PC-3 (cell line): ENCODE data around the gene GRK3.

ENCODE experiments used
- EZH2 ChIP-seq: fragments of 300-600 bp; sonication (generic); IDR thresholded peaks from one replicate; pipeline ENCODE4 v1.6.1; 2017; ENCODE audit warnings: antibody characterized with exemption, mild to moderate bottlenecking, low read length; ENCODE audit not compliant: unreplicated experiment
- TF ChIP-seq, protein P1 (sequence below): fragments of 300-600 bp; sonication (generic); conservative IDR thresholded peaks from 2 replicates; pipeline ENCODE4 v1.5.1; 2017; ENCODE audit warnings: antibody characterized with exemption, low read depth, mild to moderate bottlenecking, low read length

DNA sequence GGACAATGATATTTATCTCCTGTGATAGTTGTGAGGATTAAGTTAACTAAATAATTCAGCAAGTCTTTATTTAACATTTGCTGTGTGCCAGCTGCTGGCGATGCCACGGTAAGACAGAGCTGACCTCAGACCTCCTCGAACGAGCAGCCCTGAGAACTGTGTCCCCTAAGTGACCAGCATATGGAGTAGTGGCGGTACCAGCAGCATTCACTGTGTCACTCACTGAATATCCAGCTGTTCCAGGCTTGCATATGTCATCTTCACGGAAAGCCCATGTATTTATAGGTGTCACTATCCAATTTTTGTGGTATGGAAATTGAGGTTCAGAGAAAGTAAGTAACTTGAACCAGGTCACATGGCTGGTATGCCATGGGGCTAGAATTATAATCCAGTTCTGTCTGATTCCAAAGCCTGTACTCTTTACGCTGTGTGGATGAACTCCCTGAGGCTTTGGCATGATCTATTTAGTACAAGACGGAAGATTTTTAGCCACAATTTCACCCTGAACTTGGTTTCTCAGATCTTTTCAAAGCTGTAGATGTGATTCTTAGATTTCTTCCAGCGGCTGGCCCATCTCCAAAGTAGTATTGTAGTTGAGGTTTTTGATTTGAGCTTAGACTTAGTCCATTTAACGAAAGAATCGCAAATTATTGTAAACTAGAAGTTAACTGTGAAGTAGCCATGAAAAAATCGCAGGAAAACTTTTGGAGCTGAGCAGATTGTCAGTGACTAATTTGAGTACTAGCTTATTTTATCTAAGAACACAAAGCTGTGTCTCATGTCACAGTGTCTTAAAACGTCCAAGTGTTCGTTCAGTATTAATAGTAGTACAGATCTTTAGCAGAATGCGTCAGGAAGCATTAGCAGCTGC is 128.2 kb downstream of the GRK3 start:
- TF ChIP-seq EZH2, result no peak
- TF ChIP-seq, protein P1, sequence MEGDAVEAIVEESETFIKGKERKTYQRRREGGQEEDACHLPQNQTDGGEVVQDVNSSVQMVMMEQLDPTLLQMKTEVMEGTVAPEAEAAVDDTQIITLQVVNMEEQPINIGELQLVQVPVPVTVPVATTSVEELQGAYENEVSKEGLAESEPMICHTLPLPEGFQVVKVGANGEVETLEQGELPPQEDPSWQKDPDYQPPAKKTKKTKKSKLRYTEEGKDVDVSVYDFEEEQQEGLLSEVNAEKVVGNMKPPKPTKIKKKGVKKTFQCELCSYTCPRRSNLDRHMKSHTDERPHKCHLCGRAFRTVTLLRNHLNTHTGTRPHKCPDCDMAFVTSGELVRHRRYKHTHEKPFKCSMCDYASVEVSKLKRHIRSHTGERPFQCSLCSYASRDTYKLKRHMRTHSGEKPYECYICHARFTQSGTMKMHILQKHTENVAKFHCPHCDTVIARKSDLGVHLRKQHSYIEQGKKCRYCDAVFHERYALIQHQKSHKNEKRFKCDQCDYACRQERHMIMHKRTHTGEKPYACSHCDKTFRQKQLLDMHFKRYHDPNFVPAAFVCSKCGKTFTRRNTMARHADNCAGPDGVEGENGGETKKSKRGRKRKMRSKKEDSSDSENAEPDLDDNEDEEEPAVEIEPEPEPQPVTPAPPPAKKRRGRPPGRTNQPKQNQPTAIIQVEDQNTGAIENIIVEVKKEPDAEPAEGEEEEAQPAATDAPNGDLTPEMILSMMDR, result no peak
